ENCODE results near the gene GOLGA2.

Gene GOLGA2

GRCh38 chr9:128254855-128255759, 20.7 kb downstream of the GOLGA2 start:
- H3K27ac Mint-ChIP-seq, result no peak overlapping the region
- H3K9me3 Mint-ChIP-seq, result no peaks in the 10 kb centered on the region
- peaks cover 42% of the 10 kb centered on the region for H3K36me3 Mint-ChIP-seq
- no peak for ATAC-seq
- no peak overlapping the region for H3K4me3 Mint-ChIP-seq
- H3K4me1 Mint-ChIP-seq, result peaks cover 26% of the 10 kb centered on the region
- H3K27me3 Mint-ChIP-seq, result peaks cover 27% of the 10 kb centered on the region

- peaks cover 33% of the 10 kb centered on the region for H3K4me1 Mint-ChIP-seq
- H3K27me3 Mint-ChIP-seq, result peaks cover 27% of the 10 kb centered on the region
- no peak overlapping the region for H3K27ac Mint-ChIP-seq
- no peak overlapping the region for H3K4me3 Mint-ChIP-seq
- no peak for ATAC-seq
- no peaks in the 10 kb centered on the region for H3K9me3 Mint-ChIP-seq
- peaks cover 35% of the 10 kb centered on the region for H3K36me3 Mint-ChIP-seq
Observed at GRCh38 chr9:128254362-128254761, 21.4 kb downstream of the GOLGA2 start.

DNA sequence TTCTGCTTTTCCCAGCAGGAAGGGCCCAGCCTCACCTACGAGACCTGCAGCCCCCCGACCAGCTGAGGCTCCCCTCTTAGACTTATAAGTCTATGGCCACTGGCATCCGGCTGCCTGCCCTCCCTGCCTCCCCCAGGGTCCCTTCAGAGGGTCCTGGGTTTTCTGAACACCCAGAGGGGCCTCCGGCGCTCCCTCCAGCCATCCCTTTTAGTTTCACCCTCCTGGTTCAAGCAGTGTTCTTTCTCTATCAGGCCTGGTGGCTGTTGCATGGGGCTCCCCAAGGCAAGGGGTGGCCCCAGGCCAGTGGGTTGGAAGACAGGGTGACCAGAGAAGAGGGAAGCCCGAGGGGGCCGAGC, 21.8 kb downstream of the GOLGA2 start:
- Mint-ChIP-seq H3K27ac (no peak overlapping the region), H3K4me1 (peaks cover 33% of the 10 kb centered on the region), H3K9me3 (no peaks in the 10 kb centered on the region), H3K27me3 (peaks cover 27% of the 10 kb centered on the region), H3K36me3 (peaks cover 31% of the 10 kb centered on the region), H3K4me3 (no peak overlapping the region)
- no peak for ATAC-seq

GRCh38 chr9:128253140-128253990, 22.4 kb downstream of the GOLGA2 start:
- H3K27ac Mint-ChIP-seq, result no peak overlapping the region
- H3K36me3 Mint-ChIP-seq, result peaks cover 26% of the 10 kb centered on the region
- H3K27me3 Mint-ChIP-seq, result peaks cover 27% of the 10 kb centered on the region
- peaks cover 33% of the 10 kb centered on the region for H3K4me1 Mint-ChIP-seq
- H3K9me3 Mint-ChIP-seq, result no peaks in the 10 kb centered on the region
- ATAC-seq, result no peak
- no peak overlapping the region for H3K4me3 Mint-ChIP-seq

DNA sequence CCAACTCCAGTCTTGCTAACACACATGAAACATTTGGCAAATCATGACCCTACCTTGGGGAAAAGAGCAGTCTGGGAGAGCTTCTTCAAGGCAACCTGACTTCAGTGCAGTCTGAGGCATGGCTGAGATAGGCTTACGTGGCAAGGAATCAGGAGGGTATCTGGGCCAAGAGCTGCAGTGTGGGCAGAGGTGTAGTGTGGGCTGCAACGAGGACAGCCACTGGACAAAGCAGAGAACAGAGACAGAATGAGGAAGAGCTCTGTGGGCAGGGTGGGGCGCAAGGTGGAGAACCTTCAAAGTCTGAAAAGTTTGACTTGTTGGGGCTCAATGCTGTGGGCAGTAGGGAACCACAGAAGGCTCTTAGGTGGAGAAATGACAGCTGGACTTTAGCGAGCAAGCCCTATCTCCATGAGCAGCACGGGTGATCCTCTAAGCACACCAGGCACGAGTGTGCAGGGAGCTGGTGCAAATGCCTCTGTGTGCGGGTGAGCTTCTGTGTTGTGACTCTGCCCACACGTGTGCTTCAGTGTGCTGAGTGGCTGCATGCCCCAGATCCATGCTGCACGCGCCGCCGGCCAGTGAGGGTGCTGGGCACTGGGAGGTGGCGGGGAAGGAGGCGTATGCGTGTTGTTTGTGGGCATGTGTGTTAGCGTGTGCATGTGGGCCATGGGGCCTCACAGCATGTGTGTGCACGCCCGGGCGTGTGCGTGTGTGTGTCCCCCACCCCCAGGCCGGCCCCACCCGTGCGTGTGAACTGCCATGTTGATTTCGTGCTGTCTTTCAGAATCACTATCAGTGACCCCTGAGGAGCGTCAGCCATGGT, 23.3 kb downstream of the GOLGA2 start:
- Mint-ChIP-seq H3K4me3 (no peak overlapping the region), H3K4me1 (peaks cover 33% of the 10 kb centered on the region), H3K36me3 (peaks cover 18% of the 10 kb centered on the region), H3K27me3 (peaks cover 27% of the 10 kb centered on the region), H3K27ac (no peak overlapping the region), H3K9me3 (no peaks in the 10 kb centered on the region)
- no peak for ATAC-seq

DNA sequence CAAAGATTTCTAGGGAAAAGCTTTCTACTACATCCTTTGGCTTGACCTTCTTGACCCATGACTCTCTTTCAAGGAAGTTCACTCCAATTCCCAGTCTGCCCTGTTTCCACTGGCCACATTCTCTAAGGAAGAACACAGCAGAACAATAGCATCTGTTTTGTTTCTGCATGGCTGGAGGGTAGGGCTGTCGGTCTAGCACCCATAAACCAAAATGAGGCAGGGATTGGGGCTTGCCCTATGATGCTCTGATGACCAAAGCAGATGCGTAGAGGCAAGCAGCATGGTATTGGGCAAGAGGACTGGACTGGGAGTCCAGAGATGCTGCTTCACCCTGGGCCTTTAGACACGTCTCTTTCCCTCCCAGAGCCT, 24.1 kb downstream of the GOLGA2 start:
- no peak overlapping the region for H3K4me3 Mint-ChIP-seq
- H3K9me3 Mint-ChIP-seq, result no peaks in the 10 kb centered on the region
- H3K27ac Mint-ChIP-seq, result no peak overlapping the region
- peaks cover 11% of the 10 kb centered on the region for H3K36me3 Mint-ChIP-seq
- ATAC-seq, result no peak
- peaks cover 33% of the 10 kb centered on the region for H3K4me1 Mint-ChIP-seq
- H3K27me3 Mint-ChIP-seq, result peaks cover 27% of the 10 kb centered on the region

GRCh38 chr9:128250839-128251731, 24.7 kb downstream of the GOLGA2 start:
- Mint-ChIP-seq H3K4me1 (peaks cover 33% of the 10 kb centered on the region), H3K36me3 (peaks cover 8% of the 10 kb centered on the region), H3K9me3 (no peaks in the 10 kb centered on the region), H3K4me3 (peak overlapping the region; percentile 77), H3K27ac (no peak overlapping the region), H3K27me3 (peaks cover 27% of the 10 kb centered on the region)
- no peak for ATAC-seq

DNA sequence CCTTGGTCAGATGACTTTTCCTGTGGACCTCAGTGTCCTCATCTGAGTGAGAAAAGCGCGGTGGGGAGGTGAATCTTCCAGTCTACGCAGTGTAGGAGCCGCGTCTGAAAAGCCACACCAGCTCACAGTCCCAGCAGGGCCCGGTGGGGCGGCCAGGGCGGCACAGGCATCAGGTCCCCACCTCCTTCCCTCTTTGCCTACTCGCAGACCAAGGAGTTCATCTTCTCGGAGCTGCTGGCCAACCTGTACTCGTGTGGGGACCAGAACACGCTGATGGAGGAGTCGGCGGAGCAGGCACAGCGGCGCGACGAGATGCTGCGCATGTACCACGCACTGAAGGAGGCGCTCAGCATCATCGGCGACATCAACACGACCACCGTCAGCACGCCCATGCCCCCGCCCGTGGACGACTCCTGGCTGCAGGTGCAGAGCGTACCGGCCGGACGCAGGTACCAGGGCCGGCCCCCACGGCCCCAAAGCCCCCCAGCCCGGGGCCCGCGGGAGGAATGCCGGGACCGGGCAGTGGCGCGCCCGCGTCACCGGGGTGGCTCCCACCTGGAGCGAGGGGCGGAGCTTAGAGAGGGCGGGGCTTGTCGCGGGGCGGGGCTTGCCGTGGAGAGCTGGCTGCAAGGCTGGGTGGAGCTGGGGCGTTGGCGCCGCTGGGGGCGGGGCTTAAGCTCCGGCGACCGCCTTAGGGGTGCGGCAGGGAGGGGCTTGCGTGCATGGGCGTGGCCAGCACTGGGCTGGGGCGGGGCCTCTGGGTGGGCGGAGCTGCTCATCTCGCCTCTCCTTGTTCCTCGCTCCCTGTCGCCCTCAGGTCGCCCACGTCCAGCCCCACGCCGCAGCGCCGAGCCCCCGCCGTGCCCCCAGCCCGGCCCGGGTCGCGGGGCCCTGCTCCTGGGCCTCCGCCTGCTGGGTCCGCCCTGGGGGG, 25.6 kb downstream of the GOLGA2 start:
- Mint-ChIP-seq H3K4me3 (peak overlapping the region; percentile 81), H3K4me1 (peaks cover 29% of the 10 kb centered on the region), H3K9me3 (no peaks in the 10 kb centered on the region), H3K36me3 (no peaks in the 10 kb centered on the region), H3K27me3 (peaks cover 27% of the 10 kb centered on the region), H3K27ac (peak overlapping the region; percentile 53)
- ATAC-seq, result peak; percentile 96

- H3K27ac Mint-ChIP-seq, result peak overlapping the region; percentile 53
- ATAC-seq, result no peak
- H3K9me3 Mint-ChIP-seq, result no peaks in the 10 kb centered on the region
- H3K4me3 Mint-ChIP-seq, result peak overlapping the region; percentile 81
- peaks cover 28% of the 10 kb centered on the region for H3K4me1 Mint-ChIP-seq
- no peaks in the 10 kb centered on the region for H3K36me3 Mint-ChIP-seq
- H3K27me3 Mint-ChIP-seq, result peaks cover 24% of the 10 kb centered on the region
Observed at GRCh38 chr9:128249558-128249907, 26.3 kb downstream of the GOLGA2 start.

- H3K4me1 Mint-ChIP-seq, result peaks cover 19% of the 10 kb centered on the region
- ATAC-seq, result no peak
- H3K4me3 Mint-ChIP-seq, result no peak overlapping the region
- no peak overlapping the region for H3K27ac Mint-ChIP-seq
- no peaks in the 10 kb centered on the region for H3K9me3 Mint-ChIP-seq
- peaks cover 27% of the 10 kb centered on the region for H3K27me3 Mint-ChIP-seq
- no peaks in the 10 kb centered on the region for H3K36me3 Mint-ChIP-seq
Observed at GRCh38 chr9:128247226-128247803, 28.5 kb downstream of the GOLGA2 start.

DNA sequence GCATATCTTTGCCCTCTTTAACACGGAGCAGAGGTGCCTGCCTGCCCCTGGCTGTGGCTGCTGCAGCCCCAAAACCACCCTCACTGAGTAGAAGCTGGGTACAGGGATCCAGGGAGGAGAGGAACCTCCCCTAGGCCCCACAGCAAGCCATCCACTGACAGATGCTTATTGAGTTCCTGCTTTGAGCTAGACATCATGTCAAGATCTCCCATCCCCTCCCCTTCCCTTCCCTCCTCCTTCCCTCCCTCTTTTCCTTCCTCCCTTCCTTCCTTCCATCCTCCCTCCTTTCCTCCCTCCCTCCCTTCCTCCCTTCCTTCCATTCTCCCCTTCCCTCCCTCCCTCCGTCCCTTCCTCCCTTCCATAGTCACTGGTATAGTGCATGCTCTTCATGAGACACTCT, 29.3 kb downstream of the GOLGA2 start:
- Mint-ChIP-seq H3K9me3 (no peaks in the 10 kb centered on the region), H3K36me3 (no peaks in the 10 kb centered on the region)

GRCh38 chr9:128245421-128246151, 30.2 kb downstream of the GOLGA2 start:
- H3K4me1 Mint-ChIP-seq, result peaks cover 7% of the 10 kb centered on the region
- no peak for ATAC-seq
- no peaks in the 10 kb centered on the region for H3K9me3 Mint-ChIP-seq
- H3K27me3 Mint-ChIP-seq, result peaks cover 37% of the 10 kb centered on the region
- no peak overlapping the region for H3K27ac Mint-ChIP-seq
- H3K36me3 Mint-ChIP-seq, result no peaks in the 10 kb centered on the region
- no peak overlapping the region for H3K4me3 Mint-ChIP-seq

More for the DNA sequence above, 29.3 kb downstream of the GOLGA2 start:
- no peak for ATAC-seq
- H3K4me1 Mint-ChIP-seq, result peaks cover 14% of the 10 kb centered on the region
- no peak overlapping the region for H3K27ac Mint-ChIP-seq
- H3K27me3 Mint-ChIP-seq, result peaks cover 30% of the 10 kb centered on the region
- no peak overlapping the region for H3K4me3 Mint-ChIP-seq

- Mint-ChIP-seq H3K4me1 (peaks cover 5% of the 10 kb centered on the region), H3K27ac (no peak overlapping the region), H3K4me3 (no peak overlapping the region), H3K27me3 (peaks cover 45% of the 10 kb centered on the region), H3K36me3 (no peaks in the 10 kb centered on the region), H3K9me3 (no peaks in the 10 kb centered on the region)
- ATAC-seq, result peak; percentile 11
Observed at GRCh38 chr9:128244837-128245231, 31.0 kb downstream of the GOLGA2 start.
